Effector CD8-positive, alpha-beta T cell (primary cell): ENCODE results near the gene PYCARD.
"Not testable (repeated sequence)": the region's sequence is repeated elsewhere in the genome, so short reads cannot be mapped to it uniquely, and the experiment has no call there.

ENCODE experiments used
- DNase-seq: peaks from one replicate; lab custom pipeline; 2025; lab: John Stamatoyannopoulos, UW
- total RNA-seq, 4 experiments: gene quantifications; one replicate each; lab custom pipeline; 2026; lab: John Stamatoyannopoulos, UW

PYCARD gene
- total RNA-seq, result 8.7 to 15.6 (median 13.1) reads per million in 4 experiments

DNA sequence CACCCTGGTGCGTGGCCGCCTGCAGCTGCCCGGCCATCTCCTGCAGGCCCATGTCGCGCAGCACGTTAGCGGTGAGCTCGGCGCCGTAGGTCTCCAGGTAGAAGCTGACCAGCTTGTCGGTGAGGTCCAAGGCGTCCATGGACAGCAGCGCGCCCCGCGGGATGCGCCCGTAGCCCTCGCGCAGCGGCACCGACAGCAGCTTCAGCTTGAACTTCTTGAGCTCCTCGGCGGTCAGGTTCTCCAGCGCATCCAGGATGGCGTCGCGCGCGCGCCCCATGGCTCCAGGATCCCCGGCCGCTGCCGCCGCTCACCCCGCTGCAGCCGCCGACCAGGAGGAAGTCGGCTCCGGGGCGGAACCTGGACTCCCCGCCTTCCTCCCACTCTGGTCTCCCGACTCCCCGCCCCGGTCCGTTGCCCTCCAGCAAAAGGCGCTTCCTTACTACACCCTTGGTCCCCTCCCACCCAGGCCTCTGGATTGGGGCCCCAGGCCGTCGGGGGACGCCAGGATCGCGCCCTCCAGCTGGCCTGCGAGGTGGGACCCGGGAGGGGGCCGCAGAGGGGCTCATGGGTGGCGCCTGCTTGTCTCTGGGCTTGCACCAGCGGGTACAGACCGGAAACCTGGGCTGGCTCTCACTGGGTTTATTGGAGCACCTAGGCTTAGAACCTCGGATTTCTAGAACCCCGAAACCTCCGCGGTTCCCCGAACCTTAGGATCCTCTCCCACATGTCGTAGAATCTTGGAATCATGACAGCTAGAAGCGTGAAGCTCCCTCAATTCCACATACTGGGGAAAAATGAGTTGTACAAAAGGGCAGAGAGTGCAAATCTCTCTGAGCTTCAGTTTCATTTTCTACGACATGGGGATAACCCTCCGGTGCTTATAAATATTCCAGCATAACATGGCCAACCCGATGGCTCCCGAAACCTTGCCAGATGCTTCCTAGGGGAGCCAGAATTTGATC lies at the start of gene PYCARD:
Gene PYCARD (minus strand): TSS at position 347 of the 962 bp plus-strand sequence. CDS start 70 bp downstream, at position 277.
- DNase-seq, result no peak

DNA sequence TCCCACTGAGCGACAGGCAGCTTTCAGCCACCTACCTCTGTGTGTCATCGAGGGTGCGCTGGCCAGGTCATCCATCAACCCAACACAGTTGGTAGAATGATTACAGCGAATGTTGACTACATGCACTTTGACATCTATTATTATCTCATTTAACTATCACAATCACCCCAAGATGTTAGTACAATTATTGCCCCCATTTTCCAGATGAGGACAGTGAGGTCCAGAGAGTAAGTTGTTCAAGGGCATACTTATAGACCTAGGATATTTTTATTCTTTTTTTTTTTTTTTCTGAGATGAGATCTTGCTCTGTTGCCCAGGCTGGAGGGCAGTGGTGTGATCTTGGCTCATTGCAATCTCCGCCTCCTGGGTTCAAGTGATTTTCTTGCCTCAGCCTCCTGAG lies 48.9 kb upstream of the PYCARD start:
- no peak for DNase-seq

DNA sequence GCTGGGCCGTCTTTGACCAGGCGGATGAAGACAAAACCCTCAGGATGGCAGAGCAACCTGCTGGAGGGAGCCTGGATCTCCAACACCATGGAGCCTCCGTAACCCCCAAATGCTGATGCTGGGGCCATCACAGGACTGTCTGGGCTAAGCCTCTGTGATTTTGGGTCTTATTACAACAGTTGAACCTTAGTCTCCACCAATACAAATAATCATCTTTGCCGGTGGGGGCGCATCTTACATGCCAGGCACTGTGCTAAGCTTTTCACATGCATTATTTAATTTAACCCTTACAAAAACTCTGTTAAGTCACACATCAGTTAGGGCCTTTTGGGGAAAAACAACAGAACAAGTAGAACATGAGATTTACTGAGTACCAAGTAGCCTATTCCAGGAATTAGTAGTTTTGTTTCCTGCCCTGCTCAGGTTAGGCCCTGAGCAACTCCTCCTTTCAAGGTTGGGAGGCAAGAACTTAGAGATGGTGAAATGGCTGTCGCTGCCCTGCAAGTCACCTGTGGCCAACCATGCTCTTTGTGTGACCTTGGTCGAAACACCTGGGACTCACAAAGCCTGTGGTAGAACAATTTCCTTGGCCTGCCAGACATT lies 48.3 kb upstream of the PYCARD start:
- no peak for DNase-seq

DNA sequence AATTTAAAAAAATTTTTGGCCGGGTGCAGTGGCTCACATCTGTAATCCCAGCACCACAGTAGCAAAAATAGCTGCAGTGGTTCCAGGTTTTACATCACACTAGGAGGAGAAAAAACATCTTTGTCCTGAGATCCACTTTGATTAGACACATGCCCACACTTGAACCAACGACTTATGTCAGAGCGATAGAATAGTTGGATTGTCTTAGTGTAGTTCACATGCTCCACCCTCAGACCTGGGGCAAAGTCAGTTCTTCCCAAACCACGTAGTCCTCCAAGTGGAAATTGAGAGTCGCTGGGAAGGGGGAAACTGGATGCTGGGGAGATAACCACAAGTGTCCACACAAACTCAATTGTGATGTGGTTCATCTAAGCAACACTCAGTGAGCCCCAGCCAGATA lies 45.8 kb upstream of the PYCARD start:
- DNase-seq, result no peak

DNA sequence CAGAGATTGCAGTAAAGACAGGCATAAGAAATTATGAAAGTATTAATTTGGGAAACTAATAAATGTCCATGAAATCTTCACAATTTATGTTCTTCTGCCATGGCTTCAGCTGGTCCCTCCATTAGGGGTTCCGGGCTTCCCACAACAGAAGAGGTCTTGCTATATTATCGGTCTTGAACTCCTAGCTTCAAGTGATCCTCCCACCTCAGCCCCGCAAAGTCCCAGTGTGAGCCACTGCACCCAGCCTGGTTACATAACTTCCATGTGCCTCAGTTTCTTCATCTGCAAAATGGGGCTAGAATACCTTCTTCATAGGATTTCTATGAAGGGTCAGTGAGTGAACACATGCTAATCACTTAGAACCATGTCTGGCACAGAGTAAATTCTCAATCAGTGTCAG lies 43.7 kb upstream of the PYCARD start:
- no peak for DNase-seq

DNA sequence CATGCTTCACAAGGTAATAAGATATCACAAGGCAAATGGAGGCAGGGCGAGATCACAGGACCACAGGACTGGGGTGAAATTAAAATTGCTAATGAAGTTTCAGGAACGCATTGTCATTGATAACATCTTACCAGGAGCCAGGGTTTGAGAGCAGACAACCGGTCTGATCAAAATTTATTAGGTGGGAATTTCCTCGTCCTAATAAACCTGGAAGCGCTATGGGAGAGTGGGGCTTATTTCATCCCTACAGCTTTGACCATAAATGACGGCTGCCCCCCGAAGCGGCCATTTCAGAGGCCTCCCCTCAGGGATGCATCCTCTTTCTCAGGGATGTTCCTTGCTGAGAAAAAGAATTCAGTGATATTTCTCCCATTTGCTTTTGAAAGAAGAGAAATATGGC lies 43.0 kb upstream of the PYCARD start:
- not testable (repeated sequence) for DNase-seq

DNA sequence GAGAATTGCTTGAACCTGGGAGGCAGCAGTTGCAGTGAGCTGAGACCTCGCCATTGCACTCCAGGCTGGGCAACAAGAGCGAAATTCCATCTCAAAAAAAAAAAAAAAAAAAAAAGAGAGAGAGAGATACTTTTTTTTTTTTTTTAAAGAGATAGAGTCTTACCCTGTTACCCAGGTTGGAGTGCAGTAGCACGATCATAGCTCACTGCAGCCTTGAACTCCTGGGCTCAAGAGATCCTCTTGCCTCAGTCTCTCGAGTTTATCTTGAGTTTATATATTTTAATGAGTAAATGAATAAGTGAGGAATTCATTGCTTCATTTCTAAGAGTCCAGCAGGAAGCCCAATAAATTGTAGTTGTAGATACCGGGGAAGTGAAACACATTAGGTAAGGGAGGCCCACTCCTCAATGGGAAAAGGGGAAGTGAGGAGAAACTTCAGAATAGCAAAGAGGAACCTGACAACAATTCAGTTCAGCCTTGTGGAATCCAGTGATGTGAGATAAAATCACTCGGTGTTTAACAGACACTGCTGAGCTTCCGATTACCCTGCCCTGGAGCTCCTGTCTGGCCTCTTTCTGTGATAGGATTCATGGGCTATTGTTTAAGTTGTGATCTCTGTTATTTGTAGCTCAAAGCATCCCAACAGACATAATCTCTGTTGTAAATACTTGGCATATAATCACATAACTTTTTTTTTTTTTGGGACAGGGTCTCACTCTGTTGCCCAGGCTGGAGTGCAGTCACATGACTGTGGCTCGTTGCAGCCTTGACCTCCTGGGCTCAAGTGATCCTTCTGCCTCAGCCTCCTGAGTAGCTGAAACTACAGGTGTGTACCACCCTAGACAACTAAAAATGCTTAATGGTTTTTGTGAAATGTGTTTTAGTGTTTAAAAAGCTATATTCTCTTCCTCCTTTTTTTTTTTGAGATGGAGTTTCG lies 41.4 kb upstream of the PYCARD start:
- DNase-seq, result no peak

DNA sequence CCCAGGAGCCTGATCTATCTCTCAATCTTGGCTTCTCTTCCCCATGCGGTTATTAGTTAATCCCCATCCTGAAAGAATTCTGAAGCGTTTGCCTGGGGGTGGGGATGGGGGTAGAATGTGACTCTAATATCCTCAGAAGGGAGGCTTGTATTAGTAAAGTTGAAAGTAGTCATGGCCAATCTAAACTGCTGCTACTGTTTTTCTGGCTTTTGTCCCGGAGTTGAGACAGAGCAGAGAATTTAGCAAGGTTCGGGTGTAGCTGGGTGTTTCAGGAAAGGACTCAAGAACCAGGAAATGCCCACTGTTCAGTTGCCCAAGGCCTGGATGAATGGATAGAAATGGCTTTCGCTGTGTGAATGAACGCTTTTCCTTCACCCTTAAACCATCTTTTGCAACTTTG lies 39.6 kb upstream of the PYCARD start:
- no peak for DNase-seq

DNA sequence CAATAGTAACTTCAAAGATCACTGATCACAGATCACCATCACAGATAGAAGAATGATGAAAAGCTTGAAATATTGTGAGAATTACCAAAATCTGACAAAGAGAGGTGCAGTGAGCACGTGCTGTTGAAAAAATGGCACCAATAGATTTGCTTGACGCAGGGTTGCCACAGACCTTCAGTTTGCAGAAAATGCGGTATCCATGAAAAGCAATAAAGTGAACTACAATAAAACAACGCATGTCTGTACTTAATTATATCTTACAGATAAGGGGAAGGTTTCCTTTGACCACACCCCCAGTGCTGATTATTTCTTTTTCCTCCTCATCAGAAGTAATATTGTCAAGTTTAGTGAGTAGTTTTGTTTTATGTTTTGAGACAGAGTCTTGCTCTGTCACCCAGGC lies 35.5 kb upstream of the PYCARD start:
- DNase-seq, result no peak

DNA sequence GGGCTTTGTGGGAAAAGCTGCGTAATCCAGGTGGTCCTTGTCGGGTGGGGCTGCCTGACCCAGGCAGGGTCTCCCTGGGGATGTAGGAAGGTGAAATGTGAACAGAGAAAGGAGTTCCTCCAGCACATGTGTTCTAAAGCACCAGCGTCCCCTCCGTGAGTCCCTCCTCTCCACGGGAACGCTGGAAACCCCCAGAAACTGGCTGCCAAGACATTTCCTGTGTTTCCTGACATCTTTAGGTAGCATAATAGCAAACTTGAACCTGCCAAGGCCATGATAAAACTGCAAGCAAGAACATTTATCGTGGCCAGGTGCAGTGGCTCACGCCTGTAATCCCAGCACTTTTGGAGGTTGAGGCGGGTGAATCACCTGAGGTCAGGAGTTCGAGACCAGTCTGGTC lies 26.9 kb upstream of the PYCARD start:
- no peak for DNase-seq

DNA sequence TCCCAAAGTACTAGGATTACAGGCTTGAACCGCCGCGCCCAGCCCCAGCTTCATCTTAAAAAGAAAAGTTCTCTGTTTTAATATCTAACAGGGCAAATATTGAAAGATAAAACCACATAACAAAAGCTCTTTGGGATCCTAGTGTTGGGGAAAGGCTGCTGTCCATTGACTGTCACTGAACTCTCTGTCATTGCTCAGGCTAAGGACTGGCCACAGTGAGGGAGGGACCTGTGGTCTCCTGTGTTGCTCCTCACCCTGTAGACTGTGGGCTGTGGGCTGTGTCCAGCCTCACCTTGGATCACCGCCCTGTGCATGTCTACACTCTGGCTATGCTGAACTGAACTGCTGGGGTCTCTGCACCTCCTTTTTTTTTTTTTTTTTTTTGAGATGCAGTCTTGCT lies 25.6 kb upstream of the PYCARD start:
- no peak for DNase-seq

DNA sequence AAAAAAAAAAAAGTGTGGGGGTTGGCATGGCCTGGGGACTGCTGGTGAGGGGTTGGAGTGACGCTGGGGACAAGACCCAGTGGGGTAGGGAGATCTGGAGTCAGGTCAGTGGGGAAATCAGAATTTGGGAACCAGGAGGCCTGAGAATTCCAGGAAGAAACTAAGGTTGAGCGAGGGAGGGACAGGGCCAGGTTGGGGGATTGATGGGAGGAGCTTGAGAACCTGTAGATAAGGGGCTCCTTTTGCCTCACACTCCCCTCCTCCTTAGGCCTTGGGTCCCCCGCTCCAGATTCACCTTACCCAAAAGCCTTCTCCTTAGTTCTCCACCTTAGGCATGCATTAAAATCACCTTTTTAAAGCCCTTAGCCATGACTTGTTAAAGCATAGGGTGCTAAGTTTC lies 22.6 kb upstream of the PYCARD start:
- no peak for DNase-seq

DNA sequence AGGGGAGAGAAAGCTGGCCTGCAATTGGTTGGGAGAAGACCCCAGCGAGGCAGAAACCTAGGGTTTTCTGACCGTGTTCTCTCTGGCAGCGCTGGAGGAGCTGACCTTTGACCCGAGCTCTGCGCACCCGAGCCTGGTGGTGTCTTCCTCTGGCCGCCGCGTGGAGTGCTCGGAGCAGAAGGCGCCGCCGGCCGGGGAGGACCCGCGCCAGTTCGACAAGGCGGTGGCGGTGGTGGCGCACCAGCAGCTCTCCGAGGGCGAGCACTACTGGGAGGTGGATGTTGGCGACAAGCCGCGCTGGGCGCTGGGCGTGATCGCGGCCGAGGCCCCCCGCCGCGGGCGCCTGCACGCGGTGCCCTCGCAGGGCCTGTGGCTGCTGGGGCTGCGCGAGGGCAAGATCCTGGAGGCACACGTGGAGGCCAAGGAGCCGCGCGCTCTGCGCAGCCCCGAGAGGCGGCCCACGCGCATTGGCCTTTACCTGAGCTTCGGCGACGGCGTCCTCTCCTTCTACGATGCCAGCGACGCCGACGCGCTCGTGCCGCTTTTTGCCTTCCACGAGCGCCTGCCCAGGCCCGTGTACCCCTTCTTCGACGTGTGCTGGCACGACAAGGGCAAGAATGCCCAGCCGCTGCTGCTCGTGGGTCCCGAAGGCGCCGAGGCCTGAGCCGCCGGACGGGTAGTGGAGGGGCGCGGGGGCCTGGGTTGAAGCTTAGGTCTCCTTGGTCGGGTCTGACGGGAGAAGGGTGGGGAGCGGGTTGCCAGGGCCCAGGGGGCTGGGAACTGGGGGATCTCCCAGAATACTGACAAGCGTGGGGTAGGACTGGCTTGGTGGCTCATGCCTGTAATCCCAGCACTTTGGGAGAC lies 21.8 kb upstream of the PYCARD start:
- no peak for DNase-seq

DNA sequence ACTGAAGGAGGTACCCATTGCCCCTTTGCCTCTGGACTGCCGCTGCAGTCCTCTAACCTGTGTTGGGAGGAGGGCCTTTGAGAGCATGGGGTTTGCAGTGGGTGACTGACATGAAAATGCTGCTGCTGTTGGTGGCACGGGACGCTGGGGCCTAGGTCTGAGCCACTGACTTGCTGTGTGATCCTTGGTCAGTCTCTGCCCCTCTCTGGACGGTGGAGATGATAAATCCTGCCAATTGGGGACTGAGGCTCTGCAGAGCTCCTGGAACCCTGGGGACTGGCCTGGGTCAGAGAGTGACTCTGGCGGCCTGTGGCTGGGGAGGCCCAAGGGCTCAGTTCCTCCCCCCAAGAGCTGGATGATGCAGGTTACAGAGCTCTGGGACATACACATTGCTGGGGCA lies 20.5 kb upstream of the PYCARD start:
- DNase-seq, result no peak

DNA sequence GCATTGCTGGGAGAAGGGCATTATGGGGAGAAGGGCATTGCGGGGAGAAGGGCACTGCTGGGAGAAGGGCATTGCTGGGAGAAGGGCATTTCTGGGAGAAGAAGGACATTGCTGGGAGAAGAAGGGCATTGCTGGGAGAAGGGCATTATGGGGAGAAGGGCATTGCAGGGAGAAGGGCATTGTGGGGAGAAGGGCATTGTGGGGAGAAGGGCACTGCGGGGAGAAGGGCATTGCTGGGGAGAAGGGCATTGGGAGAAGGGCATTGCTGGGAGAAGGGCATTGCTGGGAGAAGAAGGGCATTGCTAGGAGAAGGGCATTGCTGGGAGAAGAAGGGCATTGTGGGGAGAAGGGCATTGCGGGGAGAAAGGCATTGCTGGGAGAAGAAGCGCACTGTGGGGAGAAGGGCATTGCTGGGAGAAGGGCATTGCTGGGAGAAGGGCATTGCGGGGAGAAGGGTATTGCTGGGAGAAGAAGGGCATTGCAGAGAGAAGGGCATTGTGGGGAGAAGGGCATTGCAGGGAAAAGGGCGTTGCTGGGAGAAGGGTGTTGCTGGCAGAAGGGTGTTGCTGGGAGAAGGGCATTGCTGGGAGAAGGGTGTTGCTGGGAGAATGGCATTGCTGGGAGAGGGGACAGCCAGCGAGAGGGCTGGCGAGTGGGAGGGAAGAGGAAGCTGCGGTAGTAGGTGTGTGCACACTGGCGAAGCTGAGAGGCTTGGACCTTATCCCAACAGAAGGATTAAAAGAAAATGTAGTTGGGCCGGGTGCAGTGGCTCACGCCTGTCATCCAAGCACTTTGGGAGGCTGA lies 19.0 kb upstream of the PYCARD start:
- no peak for DNase-seq

DNA sequence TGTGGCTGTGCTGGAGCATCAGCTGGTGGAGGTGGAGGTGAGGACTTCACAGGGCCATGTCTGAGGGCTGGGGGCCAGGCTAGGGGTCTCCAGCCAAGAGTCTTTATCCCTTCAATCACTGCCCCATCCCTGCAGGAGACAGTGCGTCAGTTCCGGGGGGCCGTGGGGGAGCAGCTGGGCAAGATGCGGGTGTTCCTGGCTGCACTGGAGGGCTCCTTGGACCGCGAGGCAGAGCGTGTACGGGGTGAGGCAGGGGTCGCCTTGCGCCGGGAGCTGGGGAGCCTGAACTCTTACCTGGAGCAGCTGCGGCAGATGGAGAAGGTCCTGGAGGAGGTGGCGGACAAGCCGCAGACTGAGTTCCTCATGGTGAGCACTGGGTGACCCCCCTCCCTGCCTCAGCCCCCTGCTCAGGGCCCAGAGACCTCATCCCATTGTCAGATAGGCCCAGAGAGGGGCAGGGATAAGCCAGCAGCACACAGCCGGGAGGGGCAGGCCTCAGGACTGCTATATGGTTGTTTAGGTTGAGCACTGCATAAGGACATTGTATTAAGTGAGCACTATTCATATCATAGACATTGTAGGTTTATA lies 16.7 kb upstream of the PYCARD start:
- DNase-seq, result no peak

DNA sequence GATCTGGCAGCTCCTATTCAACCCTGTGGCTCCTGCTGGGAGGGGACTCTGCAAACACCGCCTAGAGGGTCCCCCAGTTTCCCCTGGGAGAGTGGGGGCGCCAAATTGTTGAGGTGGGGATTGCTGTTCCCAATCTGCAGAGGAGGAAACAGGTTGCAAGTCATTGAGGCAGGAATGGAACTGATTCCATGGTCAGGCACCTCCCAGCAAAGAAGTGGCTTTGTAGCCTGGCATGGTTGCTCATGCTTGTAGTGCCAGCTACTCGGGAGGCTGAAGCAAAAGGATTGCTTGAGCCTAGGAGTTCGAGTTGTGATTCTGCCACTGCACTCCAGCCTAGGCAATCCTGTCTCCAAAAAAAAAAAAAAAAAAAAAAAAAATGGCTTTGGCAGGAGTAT lies 14.6 kb upstream of the PYCARD start:
- DNase-seq, result no peak

DNA sequence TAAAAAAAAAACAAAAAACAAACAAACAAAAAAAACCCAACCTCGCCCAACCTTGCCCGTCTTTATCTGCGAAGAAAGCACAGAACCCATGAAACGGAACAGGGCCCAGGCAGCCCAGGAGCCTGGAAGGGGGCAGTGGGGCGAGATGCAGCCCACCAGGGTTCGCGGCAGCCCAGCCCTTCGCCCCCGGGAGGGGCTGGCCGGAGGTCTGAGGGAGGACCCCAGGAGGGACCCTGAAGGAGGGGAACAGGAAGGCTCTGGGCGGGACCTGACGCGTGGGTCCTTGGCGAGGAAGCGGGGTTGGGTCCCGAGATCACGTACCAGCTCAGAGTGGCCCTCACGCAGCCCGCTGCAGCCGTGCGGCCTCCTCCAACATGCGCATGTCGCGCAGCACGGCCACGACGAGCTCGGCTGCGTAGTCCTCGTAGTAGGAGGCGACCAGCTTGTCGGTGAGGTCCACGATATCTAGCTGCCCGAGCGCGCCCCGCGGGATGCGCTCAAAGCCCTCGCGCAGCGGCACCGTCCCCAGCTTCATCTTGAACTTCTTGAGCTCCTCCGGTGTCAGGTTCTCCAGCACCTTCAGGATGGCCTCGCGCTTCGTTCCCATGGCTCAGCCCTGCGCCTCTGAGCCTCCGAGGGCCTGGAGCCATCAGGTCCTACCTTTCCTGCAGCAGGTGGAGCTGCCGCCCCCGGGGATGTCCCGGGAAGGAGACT lies 14.0 kb upstream of the PYCARD start, which contains the start of gene PYDC1:
Gene PYDC1 (minus strand): TSS at position 714 of the 714 bp plus-strand sequence. CDS start 107 bp downstream, at position 607.
- no peak for DNase-seq
